Measurements from ENCODE around the gene COL8A2.

COL8A2 gene

GRCh38 chr1:36134505-36135329, 9.7 kb upstream of the COL8A2 start:
- no peaks in the 10 kb centered on the region for H3K9me3 ChIP-seq (ENCODE audit: control insufficient read depth, insufficient read depth, low read depth, low read length)
- no peak overlapping the region for H3K4me3 ChIP-seq (ENCODE audit: low read depth, low read length)
- H3K27ac ChIP-seq (ENCODE audit: extremely low read depth, low read depth, low read length), result no peak overlapping the region
- TF ChIP-seq ZNF660 (tag by site-specific recombination; IDR thresholded peaks at IDR 0.05), result 0 out of 2 replicates have a peak, but pooled peaks have one; percentile 34
- TF ChIP-seq, protein P1, sequence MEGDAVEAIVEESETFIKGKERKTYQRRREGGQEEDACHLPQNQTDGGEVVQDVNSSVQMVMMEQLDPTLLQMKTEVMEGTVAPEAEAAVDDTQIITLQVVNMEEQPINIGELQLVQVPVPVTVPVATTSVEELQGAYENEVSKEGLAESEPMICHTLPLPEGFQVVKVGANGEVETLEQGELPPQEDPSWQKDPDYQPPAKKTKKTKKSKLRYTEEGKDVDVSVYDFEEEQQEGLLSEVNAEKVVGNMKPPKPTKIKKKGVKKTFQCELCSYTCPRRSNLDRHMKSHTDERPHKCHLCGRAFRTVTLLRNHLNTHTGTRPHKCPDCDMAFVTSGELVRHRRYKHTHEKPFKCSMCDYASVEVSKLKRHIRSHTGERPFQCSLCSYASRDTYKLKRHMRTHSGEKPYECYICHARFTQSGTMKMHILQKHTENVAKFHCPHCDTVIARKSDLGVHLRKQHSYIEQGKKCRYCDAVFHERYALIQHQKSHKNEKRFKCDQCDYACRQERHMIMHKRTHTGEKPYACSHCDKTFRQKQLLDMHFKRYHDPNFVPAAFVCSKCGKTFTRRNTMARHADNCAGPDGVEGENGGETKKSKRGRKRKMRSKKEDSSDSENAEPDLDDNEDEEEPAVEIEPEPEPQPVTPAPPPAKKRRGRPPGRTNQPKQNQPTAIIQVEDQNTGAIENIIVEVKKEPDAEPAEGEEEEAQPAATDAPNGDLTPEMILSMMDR (tag by site-specific recombination; IDR thresholded peaks at IDR 0.05), result peak; percentile 62
- peak; percentile 64 for TF ChIP-seq ZNF654 (tag by site-specific recombination; IDR thresholded peaks at IDR 0.05; ENCODE audit: low read depth)
- TF ChIP-seq YY1 (tag by site-specific recombination; IDR thresholded peaks at IDR 0.05), result no peak
- TF ChIP-seq ZSCAN30 (tag by site-specific recombination; IDR thresholded peaks at IDR 0.05), result peak; percentile 57; the same call in 1 of the 2 replicates
- TF ChIP-seq ZNF600 (tag by site-specific recombination; IDR thresholded peaks at IDR 0.05), result 0 out of 2 replicates have a peak, but pooled peaks have one; percentile 23
- no peak for TF ChIP-seq ZNF138 (tag by site-specific recombination; IDR thresholded peaks at IDR 0.05; ENCODE audit: borderline replicate concordance)
- POLR2A ChIA-PET, result interaction anchor here (0.8 to 1.3 kb wide), 5 partner anchors 11 to 38 kb away, joined by 3 to 7 read pairs (median 3); no protein-coding TSS in a partner anchor
- H3K4me1 ChIP-seq (ENCODE audit: control insufficient read depth, insufficient read depth, low read length), result no peaks in the 10 kb centered on the region
- CTCF ChIA-PET, result interaction anchor here (0.5 to 7.2 kb wide), 34 partner anchors 10 to 339 kb away, joined by 3 to 156 read pairs (median 4); partner anchors contain the start of gene TRAPPC3
- peaks cover 0 to 37% of the 10 kb centered on the region in 2 experiments; a peak in 2 of 3 replicates for H3K36me3 ChIP-seq (ENCODE audit: control insufficient read depth in 2 of 2, insufficient read depth in 1 of 2, low read length in 2 of 2)

DNA sequence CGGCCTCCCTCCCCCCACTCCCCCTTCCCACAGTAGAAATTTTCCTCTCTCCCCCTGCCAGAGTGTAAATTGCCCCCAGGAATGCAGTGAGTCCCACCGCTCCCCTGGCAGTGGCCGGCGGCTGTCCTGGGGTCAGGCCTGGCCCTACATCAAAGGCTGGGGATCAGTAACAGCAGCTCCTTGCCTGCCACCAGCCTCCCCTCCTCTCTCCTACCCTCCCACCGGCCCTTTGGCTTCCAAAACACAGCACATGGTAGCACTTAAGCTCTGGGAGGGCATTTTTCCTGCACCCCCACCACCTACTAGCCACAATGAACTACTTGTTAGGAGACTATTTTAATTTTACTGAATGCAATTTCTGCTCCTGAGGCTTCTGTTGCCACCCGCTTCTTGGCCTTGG, 9.0 kb upstream of the COL8A2 start:
- CTCF ChIA-PET, result interaction anchor here (0.5 to 7.2 kb wide), 22 partner anchors 8 to 1246 kb away, joined by 3 to 156 read pairs (median 5); partner anchors contain the start of gene TRAPPC3
- Histone ChIP-seq H3K4me1 (ENCODE audit: control insufficient read depth, insufficient read depth, low read length) (no peaks in the 10 kb centered on the region), H3K27ac (ENCODE audit: extremely low read depth, low read depth, low read length) (no peak overlapping the region), H3K9me3 (ENCODE audit: control insufficient read depth, insufficient read depth, low read depth, low read length) (no peaks in the 10 kb centered on the region), H3K4me3 (ENCODE audit: low read depth, low read length) (no peak overlapping the region), H3K36me3 (ENCODE audit: control insufficient read depth in 2 of 2, insufficient read depth in 1 of 2, low read length in 2 of 2) (peaks cover 0 to 30% of the 10 kb centered on the region in 2 experiments; a peak in 2 of 3 replicates)
- TF ChIP-seq, protein P2, sequence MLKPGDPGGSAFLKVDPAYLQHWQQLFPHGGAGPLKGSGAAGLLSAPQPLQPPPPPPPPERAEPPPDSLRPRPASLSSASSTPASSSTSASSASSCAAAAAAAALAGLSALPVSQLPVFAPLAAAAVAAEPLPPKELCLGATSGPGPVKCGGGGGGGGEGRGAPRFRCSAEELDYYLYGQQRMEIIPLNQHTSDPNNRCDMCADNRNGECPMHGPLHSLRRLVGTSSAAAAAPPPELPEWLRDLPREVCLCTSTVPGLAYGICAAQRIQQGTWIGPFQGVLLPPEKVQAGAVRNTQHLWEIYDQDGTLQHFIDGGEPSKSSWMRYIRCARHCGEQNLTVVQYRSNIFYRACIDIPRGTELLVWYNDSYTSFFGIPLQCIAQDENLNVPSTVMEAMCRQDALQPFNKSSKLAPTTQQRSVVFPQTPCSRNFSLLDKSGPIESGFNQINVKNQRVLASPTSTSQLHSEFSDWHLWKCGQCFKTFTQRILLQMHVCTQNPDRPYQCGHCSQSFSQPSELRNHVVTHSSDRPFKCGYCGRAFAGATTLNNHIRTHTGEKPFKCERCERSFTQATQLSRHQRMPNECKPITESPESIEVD (tag by site-specific recombination; IDR thresholded peaks at IDR 0.05), result no peak
- TF ChIP-seq GLIS1 (tag by site-specific recombination; IDR thresholded peaks at IDR 0.05), result peak; percentile 63; the same call in 1 of the 2 replicates
- TF ChIP-seq, protein P3, sequence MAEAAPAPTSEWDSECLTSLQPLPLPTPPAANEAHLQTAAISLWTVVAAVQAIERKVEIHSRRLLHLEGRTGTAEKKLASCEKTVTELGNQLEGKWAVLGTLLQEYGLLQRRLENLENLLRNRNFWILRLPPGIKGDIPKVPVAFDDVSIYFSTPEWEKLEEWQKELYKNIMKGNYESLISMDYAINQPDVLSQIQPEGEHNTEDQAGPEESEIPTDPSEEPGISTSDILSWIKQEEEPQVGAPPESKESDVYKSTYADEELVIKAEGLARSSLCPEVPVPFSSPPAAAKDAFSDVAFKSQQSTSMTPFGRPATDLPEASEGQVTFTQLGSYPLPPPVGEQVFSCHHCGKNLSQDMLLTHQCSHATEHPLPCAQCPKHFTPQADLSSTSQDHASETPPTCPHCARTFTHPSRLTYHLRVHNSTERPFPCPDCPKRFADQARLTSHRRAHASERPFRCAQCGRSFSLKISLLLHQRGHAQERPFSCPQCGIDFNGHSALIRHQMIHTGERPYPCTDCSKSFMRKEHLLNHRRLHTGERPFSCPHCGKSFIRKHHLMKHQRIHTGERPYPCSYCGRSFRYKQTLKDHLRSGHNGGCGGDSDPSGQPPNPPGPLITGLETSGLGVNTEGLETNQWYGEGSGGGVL (tag by site-specific recombination; IDR thresholded peaks at IDR 0.05), result 0 out of 2 replicates have a peak, but pooled peaks have one; percentile 3
- no peak for TF ChIP-seq IKZF3 (tag by site-specific recombination; IDR thresholded peaks at IDR 0.05)
- TF ChIP-seq, protein P4, sequence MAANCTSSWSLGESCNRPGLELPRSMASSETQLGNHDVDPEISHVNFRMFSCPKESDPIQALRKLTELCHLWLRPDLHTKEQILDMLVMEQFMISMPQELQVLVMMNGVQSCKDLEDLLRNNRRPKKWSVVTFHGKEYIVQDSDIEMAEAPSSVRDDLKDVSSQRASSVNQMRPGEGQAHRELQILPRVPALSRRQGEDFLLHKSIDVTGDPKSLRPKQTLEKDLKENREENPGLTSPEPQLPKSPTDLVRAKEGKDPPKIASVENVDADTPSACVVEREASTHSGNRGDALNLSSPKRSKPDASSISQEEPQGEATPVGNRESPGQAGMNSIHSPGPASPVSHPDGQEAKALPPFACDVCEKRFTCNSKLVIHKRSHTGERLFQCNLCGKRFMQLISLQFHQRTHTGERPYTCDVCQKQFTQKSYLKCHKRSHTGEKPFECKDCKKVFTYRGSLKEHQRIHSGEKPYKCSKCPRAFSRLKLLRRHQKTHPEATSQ (tag by site-specific recombination; IDR thresholded peaks at IDR 0.05), result no peak
- no peak for TF ChIP-seq KLF16 (tag by site-specific recombination; IDR thresholded peaks at IDR 0.05)
- TF ChIP-seq ZNF155 (tag by site-specific recombination; IDR thresholded peaks at IDR 0.05), result no peak
- no peak for TF ChIP-seq ZNF513 (tag by site-specific recombination; IDR thresholded peaks at IDR 0.05)
- no peak for TF ChIP-seq ZNF623 (tag by site-specific recombination; IDR thresholded peaks at IDR 0.05)
- no peak for TF ChIP-seq SETDB1 (IDR thresholded peaks at IDR 0.05; ENCODE audit: insufficient read length, low read length)
- TF ChIP-seq ZNF837 (tag by site-specific recombination; IDR thresholded peaks at IDR 0.05), result no peak
- no peak for TF ChIP-seq ZNF488 (tag by site-specific recombination; IDR thresholded peaks at IDR 0.05)
- POLR2A ChIA-PET, result interaction anchor here (0.5 to 1.9 kb wide), 4 partner anchors 12 to 309 kb away, joined by 3 to 7 read pairs (median 3); no protein-coding TSS in a partner anchor
